ENCODE measurements around the gene MGST3. TPM values are rescaled to one million over a fixed set of nuclear protein-coding genes. Genes with fewer than 3 reads are reported as not detected.

The MGST3 gene
- total and polyA plus RNA-seq, 2 of the 4 experiments (the other 2 are of a cell fraction): 159 to 213 TPM

- H3K23ac ChIP-seq (ENCODE audit: low read depth, low read length): no peak overlapping the region
- peaks cover 6 to 28% of the 10 kb centered on the region in 2 experiments for H3K79me1 ChIP-seq (ENCODE audit: low read depth in 1 of 2, low read length in 2 of 2)
- CTCF ChIA-PET: no interaction called here
- no peak overlapping the region for H3K9ac ChIP-seq (ENCODE audit: low read depth, low read length)
- H3K14ac ChIP-seq (replicated peaks; ENCODE audit: low read depth, low read length): no peak overlapping the region
- dilution Hi-C loops (cut with HindIII; ENCODE audit: low sequenced_read_pairs, unreplicated experiment): no loop called here
- TF ChIP-seq, protein P1, sequence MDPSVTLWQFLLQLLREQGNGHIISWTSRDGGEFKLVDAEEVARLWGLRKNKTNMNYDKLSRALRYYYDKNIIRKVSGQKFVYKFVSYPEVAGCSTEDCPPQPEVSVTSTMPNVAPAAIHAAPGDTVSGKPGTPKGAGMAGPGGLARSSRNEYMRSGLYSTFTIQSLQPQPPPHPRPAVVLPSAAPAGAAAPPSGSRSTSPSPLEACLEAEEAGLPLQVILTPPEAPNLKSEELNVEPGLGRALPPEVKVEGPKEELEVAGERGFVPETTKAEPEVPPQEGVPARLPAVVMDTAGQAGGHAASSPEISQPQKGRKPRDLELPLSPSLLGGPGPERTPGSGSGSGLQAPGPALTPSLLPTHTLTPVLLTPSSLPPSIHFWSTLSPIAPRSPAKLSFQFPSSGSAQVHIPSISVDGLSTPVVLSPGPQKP (IDR thresholded peaks at IDR 0.05; ENCODE audit: borderline replicate concordance, low read depth, low read length): no peak
- no peaks in the 10 kb centered on the region for H3K36me3 ChIP-seq (ENCODE audit: control insufficient read depth, insufficient read depth, low read length)
- H4K20me1 ChIP-seq (ENCODE audit: insufficient read depth, low read length): peaks cover 24% of the 10 kb centered on the region
- no CpG with 5 or more reads among the region's 3 CpGs for WGBS, 2 experiments (ENCODE audit: extremely low coverage in 2 of 2, insufficient read length in 1 of 2)
- no peak for ATAC-seq (ENCODE audit: low read depth)
- no peak overlapping the region for H2BK5ac ChIP-seq (ENCODE audit: low read depth, low read length, poor library complexity, severe bottlenecking)
- no peak overlapping the region for H3K56ac ChIP-seq (ENCODE audit: extremely low read depth, insufficient read depth, low read length)
- H3K9me3 ChIP-seq (ENCODE audit: control insufficient read depth, insufficient read depth, low read length): no peaks in the 10 kb centered on the region
- intact Hi-C loops (cut with micrococcal nuclease): no loop called here
- H2BK20ac ChIP-seq (ENCODE audit: low read depth, low read length): no peak overlapping the region
- H3K27ac ChIP-seq (ENCODE audit: insufficient read depth, low read length): no peak overlapping the region
- H2BK15ac ChIP-seq (ENCODE audit: low read depth, low read length): no peak overlapping the region
- no peak overlapping the region for H3K4me3 ChIP-seq (ENCODE audit: insufficient read depth, low read depth, low read length)
- BruUV-seq (replicated peaks): no TSS peak
- H4K5ac ChIP-seq (ENCODE audit: low read depth, low read length): no peak overlapping the region
- H2BK120ac ChIP-seq (ENCODE audit: low read depth, low read length): no peak overlapping the region
- in situ Hi-C loops (cut with MboI; ENCODE audit: low sequenced_read_pairs): no loop called here
- no peak overlapping the region for H3K18ac ChIP-seq (ENCODE audit: low read depth, low read length)
- H3K27me3 ChIP-seq (ENCODE audit: control insufficient read depth, insufficient read depth, low read length): peaks cover 2% of the 10 kb centered on the region; the same call in 1 of the 2 replicates
- no peak for DNase-seq
- no peak overlapping the region for H2AFZ ChIP-seq (replicated peaks; ENCODE audit: low read length, poor library complexity)
- H3K4me2 ChIP-seq (ENCODE audit: low read depth, low read length): no peak overlapping the region
- POLR2A ChIA-PET (ENCODE audit: unreplicated experiment): no interaction called here
- peaks cover 2% of the 10 kb centered on the region; the same call in 1 of the 2 replicates for H3K4me1 ChIP-seq (ENCODE audit: control insufficient read depth, insufficient read depth, low read length)
- H4K91ac ChIP-seq (ENCODE audit: insufficient read depth, low read depth, low read length): no peak overlapping the region
- no peak overlapping the region for H2AK5ac ChIP-seq (ENCODE audit: low read depth, low read length)
- H3K4ac ChIP-seq (ENCODE audit: low read depth, low read length): no peak overlapping the region
- H4K8ac ChIP-seq (ENCODE audit: low read depth in 2 of 2, low read length in 2 of 2): no peak overlapping the region
- no peaks in the 10 kb centered on the region; the same call in none of the 2 replicates for H3K9me1 ChIP-seq (ENCODE audit: insufficient read depth, low read length)
- no peak overlapping the region for H2AK9ac ChIP-seq (replicated peaks; ENCODE audit: low read depth, low read length, poor library complexity)
Observed at GRCh38 chr1:165629151-165629550, 1.9 kb upstream of the MGST3 start.
